HUDEP-2 (cell line): ENCODE data around the gene PTPRU.

Source experiments
- DNase-seq, 76 experiments: peaks; one replicate each; lab custom pipeline; 2025; ENCODE audit not compliant: unreplicated experiment in 76 of 76; lab: John Stamatoyannopoulos, UW

PTPRU gene

DNA sequence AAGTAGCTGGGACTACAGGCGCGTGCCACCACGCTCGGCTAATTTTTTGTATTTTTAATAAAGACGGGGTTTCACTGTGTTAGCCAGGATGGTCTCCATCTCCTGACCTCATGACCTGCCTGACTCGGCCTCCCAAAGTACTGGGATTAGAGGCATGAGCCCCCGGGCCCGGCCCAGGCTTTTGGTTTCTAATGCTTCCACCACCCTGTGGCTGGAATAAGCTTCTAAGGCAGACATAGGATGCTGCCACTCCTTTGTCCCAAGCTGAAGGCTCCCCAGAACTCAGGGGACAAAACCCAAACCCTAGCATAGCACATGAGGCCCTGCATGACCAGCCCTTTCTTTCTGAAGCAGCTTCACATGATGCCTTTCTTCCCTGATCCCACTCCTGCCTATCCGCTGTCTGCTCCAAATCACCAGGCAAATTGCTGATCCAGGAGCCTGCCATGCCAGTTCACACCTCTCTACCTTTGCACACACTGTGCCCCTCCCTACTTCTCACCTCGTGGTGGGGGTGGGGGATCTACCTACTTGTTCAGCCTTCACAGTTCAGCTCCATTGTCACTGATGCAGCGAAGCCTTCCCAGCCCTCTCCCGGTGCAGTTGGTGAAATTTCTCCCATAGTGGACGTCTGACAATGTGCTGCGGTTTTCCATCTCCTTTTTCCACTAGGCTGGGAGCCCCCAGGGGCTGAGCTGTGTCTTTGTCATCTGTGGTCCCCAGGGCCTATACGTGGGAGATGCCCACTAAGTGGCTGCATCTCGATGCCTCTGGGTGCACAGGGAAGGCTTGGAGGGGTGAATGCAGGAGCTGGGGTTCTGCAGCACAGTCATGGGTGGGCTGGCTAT, 6.9 kb downstream of the PTPRU start:
- no peak for DNase-seq

DNA sequence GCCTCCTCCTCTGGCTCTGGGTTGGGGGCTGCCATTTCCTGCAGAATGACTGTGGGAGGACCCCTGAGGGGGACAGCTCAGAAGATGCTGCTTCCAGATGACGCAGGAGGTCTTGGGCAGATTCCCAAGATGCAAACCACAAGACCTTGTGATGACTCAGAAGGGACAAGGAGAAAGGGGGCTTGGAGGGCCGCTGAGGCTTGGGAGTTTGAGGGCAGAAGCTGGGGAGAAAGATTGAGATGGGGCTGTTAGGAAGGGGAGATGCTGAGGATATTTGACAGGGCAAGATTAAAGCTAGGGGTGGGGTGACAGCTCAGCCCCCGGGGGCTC, 7.5 kb downstream of the PTPRU start:
- no peak for DNase-seq

DNA sequence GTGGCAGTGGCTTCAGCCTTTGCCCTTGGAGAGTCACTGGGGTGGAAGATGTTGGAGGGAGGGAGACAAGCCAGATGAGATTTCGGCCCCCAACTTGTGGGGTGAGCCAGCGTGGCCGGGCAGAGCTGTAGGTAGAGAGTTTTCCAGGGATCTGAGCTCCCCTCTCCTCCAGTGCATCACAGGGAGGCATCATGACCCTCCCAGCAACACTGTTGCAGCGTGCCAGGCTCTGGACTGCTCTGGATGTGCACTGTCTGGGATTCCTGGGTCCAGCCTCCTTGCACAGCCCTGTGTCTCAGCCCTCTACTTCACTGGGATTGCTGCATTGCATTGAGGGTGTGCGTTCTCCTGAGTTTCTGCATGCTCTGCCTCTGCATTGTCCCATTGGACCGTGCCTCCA, 8.9 kb downstream of the PTPRU start:
- no peak for DNase-seq

DNA sequence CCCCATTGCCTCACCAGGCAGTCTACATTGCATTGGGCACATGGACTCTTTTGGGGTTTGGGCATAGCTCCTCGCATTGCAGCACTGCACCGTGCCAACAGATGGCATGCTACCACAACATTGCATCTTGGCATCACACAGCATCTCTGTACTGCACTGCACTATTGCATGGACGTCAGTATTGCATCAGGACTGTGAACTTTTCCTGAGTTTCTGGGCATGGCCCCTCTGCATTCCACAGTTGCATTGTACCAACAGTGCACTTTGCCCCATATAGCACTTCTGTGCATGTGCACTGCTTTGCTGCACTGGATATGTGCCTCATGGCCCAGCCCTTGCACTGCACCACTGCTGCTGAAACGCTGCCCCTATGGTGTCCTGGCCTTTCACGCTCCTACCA, 9.6 kb downstream of the PTPRU start:
- peak in 10 of 76 experiments; percentile 3 to 15 (median 8) for DNase-seq

DNA sequence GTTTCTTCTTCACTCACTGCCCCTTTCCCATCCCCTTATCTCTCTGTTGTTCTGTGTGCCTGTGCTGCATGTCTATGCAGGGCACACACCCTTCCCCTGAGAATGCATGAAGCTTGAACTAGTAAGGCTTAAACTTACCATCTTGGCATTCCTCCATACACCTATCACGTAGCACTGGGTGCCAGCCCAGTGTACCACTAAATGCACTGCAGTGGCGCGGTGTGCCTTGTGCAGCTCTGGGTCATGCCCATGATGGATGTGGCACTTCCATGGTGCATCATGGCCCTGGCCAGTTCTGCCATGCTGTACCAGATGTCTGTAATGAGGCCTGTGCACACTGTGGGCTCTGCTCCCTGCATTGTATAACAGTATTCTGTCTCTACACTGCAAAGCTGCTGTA, 10.7 kb downstream of the PTPRU start:
- no peak for DNase-seq

DNA sequence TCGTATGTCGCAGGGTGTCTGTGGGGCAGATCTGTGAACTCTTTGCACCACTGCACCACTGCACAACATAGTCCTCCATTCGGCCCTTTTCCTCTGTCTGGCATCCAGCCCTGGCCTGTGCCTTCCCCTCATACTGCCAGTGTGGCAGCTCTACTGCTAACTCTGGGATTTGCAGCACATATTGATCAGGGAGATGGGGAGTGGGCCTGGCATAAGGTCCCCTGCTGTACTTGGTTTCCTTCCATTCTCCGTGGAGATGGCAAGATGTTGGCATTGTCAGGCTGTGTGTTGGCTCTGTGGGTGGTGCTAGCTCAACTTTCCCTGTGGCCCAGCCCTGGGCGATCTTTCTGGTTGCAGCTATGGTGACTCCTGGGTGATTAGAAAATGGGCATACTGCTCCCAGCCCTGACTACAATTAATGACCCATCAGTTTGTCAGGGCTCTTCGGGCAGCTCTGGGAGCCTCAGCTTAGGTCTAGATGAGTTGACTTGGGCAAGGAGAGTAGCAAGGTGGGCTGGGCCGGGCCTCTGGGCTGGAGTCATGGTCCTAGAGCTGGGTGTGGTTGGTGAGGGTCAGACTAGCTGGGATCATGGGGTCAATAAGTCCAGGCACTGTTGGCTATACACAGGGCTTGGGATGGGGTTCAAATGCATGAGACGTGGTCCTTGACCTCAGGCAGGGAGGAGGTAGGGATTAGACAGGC, 11.4 kb downstream of the PTPRU start:
- no peak for DNase-seq

DNA sequence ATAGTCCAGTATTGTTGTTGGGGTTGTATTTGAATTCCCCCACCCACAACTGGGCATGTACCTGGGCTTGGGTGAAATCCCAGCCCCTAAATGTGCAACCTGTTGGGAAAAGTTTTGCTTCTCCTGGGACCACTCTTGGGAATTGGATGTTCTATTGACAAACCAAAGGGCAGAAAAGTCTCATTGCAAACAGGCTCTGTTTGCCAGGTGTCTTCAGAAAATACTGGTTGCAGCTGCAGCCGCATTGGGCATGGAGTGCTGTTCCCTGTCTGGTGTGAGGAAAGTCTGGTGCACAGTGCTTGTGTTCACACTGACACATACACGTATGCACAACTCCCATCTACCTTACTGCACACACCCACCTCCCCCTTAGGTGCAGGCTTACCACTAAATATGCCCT, 12.1 kb downstream of the PTPRU start:
- DNase-seq = no peak

DNA sequence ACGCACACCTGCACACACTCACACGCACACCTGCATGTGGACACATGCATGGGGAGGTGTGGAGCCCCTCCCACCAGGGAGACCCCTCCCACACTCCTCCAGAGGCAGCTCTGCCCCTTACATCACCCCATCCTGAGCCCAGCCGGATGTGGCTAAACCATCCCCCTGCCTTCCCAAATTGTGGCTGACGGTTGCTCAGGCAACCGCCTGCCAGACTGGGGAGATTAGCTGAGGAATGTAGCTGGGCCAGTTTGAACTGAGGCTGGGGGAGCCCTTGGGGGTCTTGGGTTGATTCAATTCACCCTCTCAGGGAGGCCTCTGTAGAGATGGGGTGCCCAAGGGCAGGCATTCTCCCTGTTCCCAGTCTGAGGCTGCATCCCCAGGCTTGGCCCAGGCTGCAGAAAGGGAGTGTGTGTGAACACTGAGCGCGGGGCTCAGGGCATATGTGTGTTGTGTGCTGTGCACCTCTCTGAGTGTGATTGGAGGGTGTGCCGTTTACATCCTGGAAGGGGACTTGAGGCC, 12.9 kb downstream of the PTPRU start:
- no peak for DNase-seq

DNA sequence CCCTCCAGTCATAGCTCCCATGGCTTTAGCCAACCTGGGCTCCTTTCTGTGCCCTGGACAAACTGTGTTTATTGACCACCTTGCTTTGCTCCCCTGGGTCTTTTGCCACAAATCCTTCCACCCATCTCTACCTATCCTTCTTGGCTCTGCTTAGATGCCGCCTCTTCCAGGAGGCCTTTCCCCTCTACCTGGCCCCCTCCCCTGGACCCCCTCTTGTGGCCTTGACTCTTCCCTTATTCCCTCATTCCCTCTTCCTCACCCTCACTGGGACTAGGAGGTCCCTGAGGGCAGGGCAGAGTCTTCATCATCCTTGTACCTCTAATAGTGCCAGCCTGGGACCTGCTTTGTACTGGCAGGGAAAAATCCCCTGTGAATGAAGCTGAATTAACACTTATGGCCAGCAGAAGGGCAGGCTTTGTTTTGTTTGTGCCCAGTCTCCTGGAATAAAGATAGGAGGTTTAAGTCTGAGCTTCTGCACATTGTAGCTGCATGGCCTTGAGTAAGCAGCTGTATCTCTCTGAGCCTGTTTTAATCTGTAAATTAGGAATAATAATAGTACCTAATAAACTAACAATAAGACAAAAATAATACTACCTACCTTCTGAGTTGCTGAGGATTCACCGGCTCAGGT, 13.7 kb downstream of the PTPRU start:
- DNase-seq = no peak

DNA sequence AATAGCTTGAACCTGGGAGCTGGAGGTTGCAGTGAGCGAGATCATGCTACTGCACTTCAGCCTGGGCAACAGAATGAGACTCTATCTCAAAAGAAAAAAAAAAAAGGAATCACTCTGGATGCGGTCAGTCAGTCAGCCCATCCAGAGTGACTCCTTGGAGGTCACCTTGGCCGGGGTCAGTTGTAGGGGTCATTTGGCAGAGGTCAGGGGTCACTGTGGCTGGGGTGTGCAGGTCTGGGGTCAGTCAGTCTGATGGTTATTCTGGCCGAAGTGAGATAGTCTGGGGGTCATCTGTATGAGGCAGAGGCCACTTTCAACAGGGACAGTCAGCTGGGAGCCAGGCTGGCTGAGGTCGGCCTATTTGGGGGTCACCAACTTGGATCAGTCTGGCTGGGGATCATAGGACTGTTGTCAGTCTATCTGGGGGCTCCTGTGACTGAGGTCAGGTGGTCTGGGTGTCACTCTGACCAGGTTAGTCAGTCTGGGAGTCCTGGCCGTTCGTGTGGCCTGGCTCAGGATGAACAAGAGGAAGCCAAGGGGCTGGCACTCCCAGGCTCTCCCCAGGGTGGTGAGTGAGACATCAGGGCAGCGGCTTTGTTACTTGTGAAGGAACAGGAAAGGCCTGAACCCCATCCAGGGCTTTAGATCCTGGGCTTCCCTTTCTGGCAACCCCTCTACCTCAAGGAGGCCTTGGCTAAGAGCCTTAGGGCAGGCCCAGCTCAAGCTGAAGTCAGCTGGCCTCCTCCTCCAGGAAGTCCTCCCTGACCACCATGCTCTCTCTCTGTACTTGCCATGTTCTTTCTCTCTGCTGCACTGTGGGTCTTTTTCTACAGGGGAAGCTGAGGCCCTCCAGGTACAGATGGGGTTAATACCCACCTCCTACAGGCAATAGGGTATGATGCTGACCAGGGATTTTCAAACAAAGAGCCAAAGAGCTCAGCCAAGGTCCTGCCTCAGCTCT, 15.1 kb downstream of the PTPRU start:
- no peak for DNase-seq

DNA sequence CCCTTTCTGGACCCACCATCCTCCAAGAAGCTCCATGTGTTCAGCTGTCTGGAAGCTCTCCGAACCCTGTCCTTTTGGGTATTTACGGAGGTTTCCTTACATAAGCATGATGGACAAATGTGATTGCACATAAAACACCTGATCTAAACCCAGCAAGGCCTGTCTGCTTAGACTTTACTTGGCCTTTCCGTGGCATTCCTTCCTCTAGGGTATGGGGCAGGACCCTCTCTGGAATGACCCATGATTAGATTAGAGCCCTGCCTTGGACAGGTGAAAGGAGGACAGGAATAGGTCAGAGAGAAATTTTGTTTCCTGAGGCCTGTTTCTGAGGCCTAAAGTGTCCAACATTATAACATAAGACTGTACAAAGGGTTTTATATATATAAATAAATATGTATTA, 16.9 kb downstream of the PTPRU start:
- DNase-seq = no peak

DNA sequence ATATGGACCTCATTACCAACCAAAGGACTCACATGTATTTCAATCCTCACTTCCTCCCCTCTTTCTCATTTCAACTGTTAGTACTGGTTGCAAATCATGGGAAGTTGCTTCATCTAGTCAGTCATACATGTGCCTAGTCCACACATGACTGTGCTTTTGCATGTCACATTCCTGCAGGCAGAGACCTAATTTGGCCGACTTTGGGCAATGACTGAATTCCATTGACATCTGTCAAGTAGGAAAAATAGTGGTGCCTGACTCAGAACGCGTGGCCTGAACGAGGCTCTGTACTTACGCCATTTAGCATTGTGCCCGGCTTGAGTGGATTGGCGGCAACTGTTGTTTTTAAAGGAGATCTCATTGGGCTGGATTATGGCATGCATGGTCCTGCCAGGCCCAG, 18.0 kb downstream of the PTPRU start:
- no peak for DNase-seq

DNA sequence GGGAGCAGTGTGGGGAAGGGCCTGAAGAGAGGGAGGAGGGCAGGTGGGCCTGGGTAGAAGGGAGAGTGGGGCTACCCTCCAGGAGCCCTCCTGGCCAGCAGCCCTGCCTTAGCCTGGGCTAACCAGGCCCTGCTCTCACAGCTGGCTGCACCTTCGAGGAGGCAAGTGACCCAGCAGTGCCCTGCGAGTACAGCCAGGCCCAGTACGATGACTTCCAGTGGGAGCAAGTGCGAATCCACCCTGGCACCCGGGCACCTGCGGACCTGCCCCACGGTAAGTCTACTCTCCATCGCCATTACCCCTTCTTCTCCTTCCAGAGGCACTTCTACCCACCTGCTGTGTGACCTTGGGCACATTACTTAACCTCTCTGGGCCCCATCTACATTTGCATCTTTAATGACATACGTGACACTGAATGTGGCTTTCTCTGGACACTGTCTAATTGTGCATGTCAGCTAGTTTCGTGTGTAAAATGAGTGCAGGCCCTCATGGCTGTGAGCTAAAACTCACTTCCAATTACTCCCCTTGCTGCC, 18.9 kb downstream of the PTPRU start:
- no peak for DNase-seq

DNA sequence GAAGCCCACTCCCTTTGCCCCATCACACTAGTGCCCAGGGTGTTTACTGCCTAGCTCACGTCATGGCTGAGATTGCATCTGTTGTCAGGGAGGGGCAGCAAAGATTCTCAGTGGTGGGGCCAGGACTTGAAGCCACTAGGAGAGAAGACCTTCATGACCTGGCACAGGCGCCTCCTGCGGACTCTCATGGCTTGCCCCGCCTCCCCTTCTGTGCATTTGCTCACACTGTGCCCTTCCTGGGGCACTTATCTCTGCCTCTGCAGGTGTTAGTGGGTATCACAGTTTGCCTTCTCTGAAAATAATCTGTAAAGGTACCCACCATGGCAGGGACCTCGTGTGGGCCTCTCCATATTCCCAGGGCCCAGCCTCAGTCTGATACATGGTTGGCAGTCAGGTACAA, 20.1 kb downstream of the PTPRU start:
- DNase-seq = peak in 2 of 76 experiments; percentile 5 to 8

DNA sequence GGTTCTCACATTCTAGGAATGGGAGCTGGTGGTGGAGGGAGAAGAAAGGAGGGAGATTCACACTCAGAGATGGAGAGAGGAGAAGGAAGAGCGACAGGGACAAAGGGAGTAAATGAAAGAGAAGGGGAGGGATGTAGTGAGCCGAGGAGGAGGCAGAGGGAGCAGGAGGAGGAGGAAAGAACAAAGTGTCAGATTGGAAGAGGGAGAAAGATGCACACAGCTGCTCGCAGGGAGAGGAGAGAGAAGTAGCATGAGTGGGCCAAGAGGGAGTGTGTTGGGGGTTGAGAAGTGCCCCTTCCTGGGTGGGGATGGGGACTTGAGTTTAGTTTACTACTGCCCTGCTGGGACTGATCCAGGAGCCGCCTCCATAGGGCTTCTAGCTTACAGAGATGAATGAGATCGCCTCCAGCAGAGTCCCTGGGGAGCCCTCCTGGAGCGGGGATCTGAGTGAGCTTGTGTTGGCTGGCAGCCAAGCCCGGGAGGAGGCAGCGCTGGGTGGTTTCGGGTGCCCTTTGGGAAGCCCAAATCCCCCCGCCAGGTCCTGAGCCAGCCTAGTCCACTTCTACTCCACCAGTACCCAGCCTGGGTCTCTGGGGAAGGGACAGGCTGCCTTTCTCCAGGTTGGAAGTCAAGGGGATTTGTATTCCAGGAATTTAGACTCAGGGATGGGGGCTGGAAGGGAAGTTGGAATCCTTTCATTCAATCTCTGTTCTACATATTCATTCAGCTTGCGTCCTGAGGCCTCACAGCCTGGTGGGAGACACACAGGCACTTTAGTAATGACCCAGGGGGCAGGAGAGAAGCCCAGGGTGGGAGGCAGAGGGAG, 20.9 kb downstream of the PTPRU start:
- DNase-seq = no peak

DNA sequence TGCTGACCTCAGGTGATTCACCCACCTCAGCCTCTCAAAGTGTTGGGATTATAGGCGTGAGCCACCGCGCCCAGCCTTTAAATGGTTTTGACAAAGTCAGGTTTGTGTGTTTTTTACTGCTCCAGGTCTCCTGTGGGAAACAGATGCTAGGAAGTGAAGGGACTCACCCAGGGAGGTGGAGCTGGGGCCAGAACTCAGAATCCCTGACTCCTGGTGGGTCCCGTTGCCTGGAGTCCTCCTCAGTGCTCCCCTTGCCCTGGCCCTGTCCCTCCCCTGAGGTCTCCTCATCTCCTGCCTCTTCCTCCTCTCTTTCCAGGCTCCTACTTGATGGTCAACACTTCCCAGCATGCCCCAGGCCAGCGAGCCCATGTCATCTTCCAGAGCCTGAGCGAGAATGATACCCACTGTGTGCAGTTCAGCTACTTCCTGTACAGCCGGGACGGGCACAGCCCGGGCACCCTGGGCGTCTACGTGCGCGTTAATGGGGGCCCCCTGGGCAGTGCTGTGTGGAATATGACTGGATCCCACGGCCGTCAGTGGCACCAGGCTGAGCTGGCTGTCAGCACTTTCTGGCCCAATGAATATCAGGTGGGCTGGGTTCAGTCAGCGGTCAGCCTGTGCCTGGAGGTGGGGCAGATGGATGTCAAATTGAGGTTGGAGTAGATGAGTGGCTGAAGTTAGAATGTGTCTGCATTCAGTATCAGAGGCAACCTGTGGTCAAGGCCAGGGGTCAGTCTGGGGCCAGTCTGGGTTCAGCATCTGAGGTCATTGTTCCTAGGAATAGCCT, 22.1 kb downstream of the PTPRU start:
- no peak for DNase-seq

DNA sequence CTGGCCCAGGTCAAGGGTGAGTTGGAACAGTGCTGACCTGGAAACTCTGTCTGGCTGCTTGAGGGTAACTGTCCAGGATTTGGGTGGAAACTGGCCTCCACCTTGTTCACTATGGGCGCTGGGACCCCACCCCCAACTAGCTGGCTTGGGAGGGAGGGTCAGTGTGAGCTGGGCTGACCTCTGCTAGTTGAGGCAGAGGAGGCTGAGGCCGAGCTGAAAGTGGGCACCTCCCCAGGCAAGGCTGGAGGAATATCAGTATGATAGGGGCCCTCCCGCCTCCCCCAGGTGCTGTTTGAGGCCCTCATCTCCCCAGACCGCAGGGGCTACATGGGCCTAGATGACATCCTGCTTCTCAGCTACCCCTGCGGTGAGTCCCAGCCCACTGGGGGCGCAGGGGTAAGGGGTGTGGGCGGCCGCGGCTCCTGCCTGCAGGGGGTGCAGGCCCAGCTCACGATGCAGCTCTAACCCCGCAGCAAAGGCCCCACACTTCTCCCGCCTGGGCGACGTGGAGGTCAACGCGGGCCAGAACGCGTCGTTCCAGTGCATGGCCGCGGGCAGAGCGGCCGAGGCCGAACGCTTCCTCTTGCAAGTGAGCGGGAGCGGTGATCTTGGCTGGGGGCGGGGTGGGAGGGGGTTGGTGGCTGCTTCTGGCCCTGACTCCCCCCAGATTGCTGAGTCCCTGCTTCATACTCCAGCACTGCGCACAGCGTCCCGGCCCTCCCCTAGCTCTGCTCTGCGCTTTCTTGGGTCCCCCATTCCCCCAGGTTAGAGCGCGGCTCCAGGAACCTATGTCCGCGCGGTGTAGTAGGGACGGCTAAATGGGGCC, 22.9 kb downstream of the PTPRU start:
- no peak for DNase-seq
